Smooth muscle cell (in vitro differentiated cells): ENCODE measurements around the gene CENPA. TPM values are rescaled to one million over a fixed set of nuclear protein-coding genes. Genes with fewer than 3 reads are reported as not detected.
"Not testable (repeated sequence)": the region's sequence is repeated elsewhere in the genome, so short reads cannot be mapped to it uniquely, and the experiment has no call there.

ENCODE experiments used
- DNase-seq: peaks from one replicate; lab custom pipeline; 2025; ENCODE audit not compliant: unreplicated experiment; lab: John Stamatoyannopoulos, UW
- H2AFZ ChIP-seq: fragments of 200-600 bp; sonication (generic); 2 replicates; pipeline ENCODE4 v1.6.0; 2016; ENCODE audit warnings: antibody characterized with exemption, low read depth, mild to moderate bottlenecking
- H3F3A ChIP-seq: fragments of 200-600 bp; sonication (generic); 2 replicates; pipeline ENCODE4 v1.6.0; 2017; ENCODE audit warnings: antibody characterized with exemption, low read depth
- H3K27ac ChIP-seq: fragments of 200-600 bp; sonication (generic); 2 replicates; pipeline ENCODE4 v1.5.1; 2016; ENCODE audit warnings: low read depth, mild to moderate bottlenecking
- H3K27me3 ChIP-seq: fragments of 200-600 bp; sonication (generic); 2 replicates; pipeline ENCODE4 v1.6.1; 2016; ENCODE audit warnings: low read depth, mild to moderate bottlenecking
- H3K36me3 ChIP-seq: fragments of 200-600 bp; sonication (generic); 2 replicates; pipeline ENCODE4 v1.5.1; 2016; ENCODE audit warnings: low read depth
- H3K4me1 ChIP-seq: fragments of 200-600 bp; sonication (generic); 2 replicates; pipeline ENCODE4 v1.5.1; 2016; ENCODE audit warnings: low read depth
- H3K4me2 ChIP-seq: fragments of 200-600 bp; sonication (generic); 2 replicates; pipeline ENCODE4 v1.6.0; 2016; ENCODE audit warnings: mild to moderate bottlenecking
- H3K4me3 ChIP-seq: fragments of 200-600 bp; sonication (generic); 2 replicates; pipeline ENCODE4 v1.5.1; 2016; ENCODE audit warnings: mild to moderate bottlenecking
- H3K79me2 ChIP-seq: fragments of 200-600 bp; sonication (generic); 2 replicates; pipeline ENCODE4 v1.6.0; 2016; ENCODE audit warnings: low read depth, mild to moderate bottlenecking
- H3K9ac ChIP-seq: fragments of 200-600 bp; sonication (generic); 2 replicates; pipeline ENCODE4 v1.6.0; 2016; ENCODE audit warnings: low read depth
- H3K9me3 ChIP-seq: fragments of 200-600 bp; sonication (generic); replicated peaks from 2 replicates; pipeline ENCODE4 v1.5.1; 2016; ENCODE audit warnings: low read depth
- H4K20me1 ChIP-seq: fragments of 200-600 bp; sonication (generic); 2 replicates; pipeline ENCODE4 v1.6.0; 2016; ENCODE audit warnings: low read depth
- WGBS: methylation state at CpG from one replicate; pipeline ENCODE4 v1.1.7; 2016; ENCODE audit warnings: low lambda C conversion rate; 5-methylcytosine and 5-hydroxymethylcytosine counted together
- polyA plus RNA-seq: library from polyadenylated mRNA; unstranded; fragments of >200 nt; fragmentation: Nextera tagmentation; extraction: Ambion mirVana; gene quantifications from 2 replicates; pipeline ENCODE4 v1.2.1, GENCODE V29; 2016
- total RNA-seq: library from RNA; depleted of rRNA; stranded (reverse); fragments of >200 nt; gene quantifications from 2 replicates; pipeline ENCODE4 v1.2.3, GENCODE V29; 2014
- TF ChIP-seq, protein P1 (sequence below): fragments of 200-600 bp; sonication (generic); IDR thresholded peaks from 2 replicates; pipeline ENCODE4 v1.5.1; 2017; ENCODE audit warnings: borderline replicate concordance, mild to moderate bottlenecking, antibody characterized with exemption; ENCODE audit not compliant: insufficient read depth, poor library complexity, severe bottlenecking

Gene CENPA
- total and polyA plus RNA-seq, 2 experiments from 2014 or later, result 0.58 to 7.6 TPM

DNA sequence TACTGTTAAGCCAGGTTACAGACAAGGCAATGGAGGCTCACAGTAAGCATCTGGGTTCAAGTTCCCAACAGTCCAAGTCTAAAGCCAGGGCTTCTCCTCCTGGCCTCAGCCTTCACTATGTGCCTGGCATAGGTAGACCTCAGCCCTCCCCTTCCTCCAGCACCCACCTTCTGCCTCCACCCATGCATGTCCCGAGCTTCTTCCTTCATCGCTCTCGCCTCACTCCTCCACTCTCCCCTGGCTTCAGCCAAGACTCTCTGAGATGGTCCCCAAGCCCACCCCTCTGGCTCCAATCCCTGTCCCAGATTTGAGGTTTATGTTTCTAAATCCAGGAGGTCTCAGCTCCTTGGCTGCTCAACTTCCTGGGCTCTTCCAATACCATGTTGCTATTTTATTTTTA, 26.9 kb downstream of the CENPA start:
- WGBS, result 89% methylated on average over 3 of the region's 3 CpGs

DNA sequence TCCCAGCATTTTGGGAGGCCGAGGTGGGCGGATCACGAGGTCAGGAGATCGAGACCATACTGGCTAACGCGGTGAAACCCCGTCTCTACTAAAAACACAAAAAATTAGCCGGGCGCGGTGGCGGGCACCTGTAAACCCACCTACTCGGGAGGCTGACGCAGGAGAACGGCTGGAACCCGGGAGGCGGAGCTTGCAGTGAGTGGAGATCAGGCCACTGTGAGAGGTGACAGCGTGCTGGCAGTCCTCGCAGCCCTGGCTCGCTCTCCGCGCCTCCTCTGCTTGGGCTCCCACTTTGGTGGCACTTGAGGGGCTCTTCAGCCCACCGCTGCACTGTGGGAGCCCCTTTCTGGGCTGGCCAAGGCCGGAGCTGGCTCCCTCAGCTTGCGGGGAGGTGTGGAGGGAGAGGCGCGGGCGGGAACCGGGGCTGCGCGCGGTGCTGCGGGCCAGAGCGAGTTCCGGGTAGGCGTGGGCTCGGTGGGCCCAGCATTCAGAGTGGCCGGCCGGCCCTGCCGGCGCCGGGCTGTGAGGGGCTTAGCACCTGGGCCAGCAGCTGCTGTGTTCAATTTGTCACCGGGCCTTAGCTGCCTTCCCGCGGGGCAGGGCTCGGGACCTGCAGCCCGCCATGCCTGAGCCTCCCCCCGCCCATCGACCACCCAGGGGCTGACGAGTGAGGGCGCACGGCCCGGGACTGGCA, 28.4 kb downstream of the CENPA start:
- H3K9me3 ChIP-seq, H3K9ac ChIP-seq, H3F3A ChIP-seq, H3K4me3 ChIP-seq, H3K36me3 ChIP-seq, H4K20me1 ChIP-seq, H3K4me1 ChIP-seq, H3K4me2 ChIP-seq, DNase-seq, H3K79me2 ChIP-seq, H3K27ac ChIP-seq, H2AFZ ChIP-seq: not testable (repeated sequence)
- H3K27me3 ChIP-seq, result peaks cover 13% of the 10 kb centered on the region
- 97% methylated on average over 40 of the region's 52 CpGs for WGBS

More for the DNA sequence above, 26.9 kb downstream of the CENPA start:
- no peaks in the 10 kb centered on the region for H3K9me3 ChIP-seq
- no peak overlapping the region for H3K27ac ChIP-seq
- no peak for DNase-seq
- no peak overlapping the region for H3K9ac ChIP-seq
- H3K79me2 ChIP-seq, result no peaks in the 10 kb centered on the region
- no peaks in the 10 kb centered on the region for H3K36me3 ChIP-seq
- no peaks in the 10 kb centered on the region for H4K20me1 ChIP-seq
- H3K4me2 ChIP-seq, result no peak overlapping the region
- TF ChIP-seq, protein P1, sequence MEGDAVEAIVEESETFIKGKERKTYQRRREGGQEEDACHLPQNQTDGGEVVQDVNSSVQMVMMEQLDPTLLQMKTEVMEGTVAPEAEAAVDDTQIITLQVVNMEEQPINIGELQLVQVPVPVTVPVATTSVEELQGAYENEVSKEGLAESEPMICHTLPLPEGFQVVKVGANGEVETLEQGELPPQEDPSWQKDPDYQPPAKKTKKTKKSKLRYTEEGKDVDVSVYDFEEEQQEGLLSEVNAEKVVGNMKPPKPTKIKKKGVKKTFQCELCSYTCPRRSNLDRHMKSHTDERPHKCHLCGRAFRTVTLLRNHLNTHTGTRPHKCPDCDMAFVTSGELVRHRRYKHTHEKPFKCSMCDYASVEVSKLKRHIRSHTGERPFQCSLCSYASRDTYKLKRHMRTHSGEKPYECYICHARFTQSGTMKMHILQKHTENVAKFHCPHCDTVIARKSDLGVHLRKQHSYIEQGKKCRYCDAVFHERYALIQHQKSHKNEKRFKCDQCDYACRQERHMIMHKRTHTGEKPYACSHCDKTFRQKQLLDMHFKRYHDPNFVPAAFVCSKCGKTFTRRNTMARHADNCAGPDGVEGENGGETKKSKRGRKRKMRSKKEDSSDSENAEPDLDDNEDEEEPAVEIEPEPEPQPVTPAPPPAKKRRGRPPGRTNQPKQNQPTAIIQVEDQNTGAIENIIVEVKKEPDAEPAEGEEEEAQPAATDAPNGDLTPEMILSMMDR, result no peak
- H2AFZ ChIP-seq, result no peak overlapping the region
- no peak overlapping the region for H3K4me3 ChIP-seq
- peaks cover 4% of the 10 kb centered on the region for H3K4me1 ChIP-seq
- H3F3A ChIP-seq, result no peaks in the 10 kb centered on the region
- H3K27me3 ChIP-seq, result no peaks in the 10 kb centered on the region

DNA sequence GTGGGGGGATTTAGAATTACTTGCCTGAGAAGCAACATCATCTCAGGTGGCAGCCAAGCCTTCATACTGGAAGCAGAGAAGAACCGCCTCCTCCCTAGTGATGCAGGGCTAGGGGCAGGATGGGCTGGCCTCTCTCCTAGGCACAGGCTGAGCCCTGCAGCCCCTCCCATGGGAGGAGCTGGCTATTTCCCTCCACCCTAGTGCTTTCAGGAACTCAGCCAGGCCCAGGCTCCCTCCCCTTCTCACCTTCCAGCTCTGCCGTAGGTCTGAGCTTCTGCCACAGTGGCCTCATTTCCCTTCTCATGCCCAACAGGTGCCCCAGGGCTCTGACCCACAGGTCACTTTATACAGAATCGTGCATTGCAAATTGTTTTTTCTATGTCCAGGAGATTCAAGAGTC, 31.0 kb downstream of the CENPA start:
- H3K79me2 ChIP-seq, result no peaks in the 10 kb centered on the region
- TF ChIP-seq, protein P1, result no peak
- H2AFZ ChIP-seq, result no peak overlapping the region
- H4K20me1 ChIP-seq, result no peaks in the 10 kb centered on the region
- no peak overlapping the region for H3K4me3 ChIP-seq
- peaks cover 13% of the 10 kb centered on the region for H3K27me3 ChIP-seq
- WGBS, result 64% methylated on average over 3 of the region's 3 CpGs
- H3K4me2 ChIP-seq, result no peak overlapping the region
- H3K36me3 ChIP-seq, result no peaks in the 10 kb centered on the region
- no peak for DNase-seq
- no peak overlapping the region for H3K27ac ChIP-seq
- H3K9ac ChIP-seq, result no peak overlapping the region
- H3F3A ChIP-seq, result no peaks in the 10 kb centered on the region
- H3K9me3 ChIP-seq, result no peaks in the 10 kb centered on the region
- H3K4me1 ChIP-seq, result no peaks in the 10 kb centered on the region

DNA sequence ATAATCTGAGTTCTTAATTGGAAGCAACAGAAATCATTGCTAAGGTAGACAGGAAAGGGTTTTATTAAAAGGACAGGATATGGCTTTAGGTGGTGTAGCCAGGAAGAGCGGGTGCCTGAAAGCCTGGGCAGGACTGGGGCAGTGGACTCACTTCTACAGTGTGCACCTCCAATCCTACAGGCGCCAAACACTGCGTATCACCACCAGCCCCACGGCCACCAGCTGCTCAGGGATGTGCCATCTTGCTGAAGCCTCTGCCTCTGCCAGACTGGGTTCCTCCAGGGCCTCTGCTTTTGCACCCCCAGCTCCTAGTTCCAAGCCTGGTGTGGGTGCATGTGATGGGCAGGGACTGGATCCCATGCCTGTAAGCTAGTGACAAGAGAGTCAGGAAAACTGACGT, 32.4 kb downstream of the CENPA start:
- Histone ChIP-seq H3K36me3 (no peaks in the 10 kb centered on the region), H3K27me3 (peaks cover 13% of the 10 kb centered on the region), H3K27ac (no peak overlapping the region), H3K9ac (no peak overlapping the region), H4K20me1 (no peaks in the 10 kb centered on the region), H3K4me1 (no peaks in the 10 kb centered on the region), H3K79me2 (no peaks in the 10 kb centered on the region), H3K9me3 (no peaks in the 10 kb centered on the region), H2AFZ (no peak overlapping the region), H3F3A (no peaks in the 10 kb centered on the region), H3K4me2 (no peak overlapping the region), H3K4me3 (no peak overlapping the region)
- 90% methylated on average over 5 of the region's 5 CpGs for WGBS
- TF ChIP-seq, protein P1, result no peak
- DNase-seq, result no peak
